CD4-positive, alpha-beta T cell treated with Interleukin-1 beta for 1 hour (primary cell): ENCODE results near the gene OR8J1.
"Not testable (repeated sequence)": the region's sequence is repeated elsewhere in the genome, so short reads cannot be mapped to it uniquely, and the experiment has no call there.

Experiments used
- DNase-seq, 2 donors: peaks; one replicate each; pipeline ENCODE4 v3.0.0-alpha.2; 2020 to 2022

OR8J1 gene, protein sequence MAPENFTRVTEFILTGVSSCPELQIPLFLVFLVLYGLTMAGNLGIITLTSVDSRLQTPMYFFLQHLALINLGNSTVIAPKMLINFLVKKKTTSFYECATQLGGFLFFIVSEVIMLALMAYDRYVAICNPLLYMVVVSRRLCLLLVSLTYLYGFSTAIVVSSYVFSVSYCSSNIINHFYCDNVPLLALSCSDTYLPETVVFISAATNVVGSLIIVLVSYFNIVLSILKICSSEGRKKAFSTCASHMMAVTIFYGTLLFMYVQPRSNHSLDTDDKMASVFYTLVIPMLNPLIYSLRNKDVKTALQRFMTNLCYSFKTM

DNA sequence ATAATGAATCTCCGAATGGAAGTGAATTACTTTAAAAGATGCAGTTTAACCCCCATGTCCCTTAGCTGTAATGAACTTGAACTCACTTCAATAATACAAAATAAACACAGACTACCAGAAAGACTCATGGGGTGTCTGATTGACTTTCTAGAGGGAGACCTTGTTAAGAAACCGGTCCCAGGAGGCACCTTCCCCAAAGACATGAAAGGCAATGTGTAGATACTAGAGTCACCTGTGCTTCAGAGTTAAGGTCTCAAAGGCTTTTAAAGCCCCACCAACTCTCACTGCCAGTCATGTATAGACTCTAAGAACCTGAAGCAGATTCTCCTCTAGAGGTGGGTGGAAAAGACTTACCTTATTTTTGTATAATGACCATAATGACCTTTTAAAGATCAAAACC, at the start of gene OR8J1:
Gene OR8J1 (plus strand): TSS at position 301 of the 400 bp plus-strand sequence. CDS start 5,956 bp downstream, outside the sequence.
- no peak for DNase-seq

DNA sequence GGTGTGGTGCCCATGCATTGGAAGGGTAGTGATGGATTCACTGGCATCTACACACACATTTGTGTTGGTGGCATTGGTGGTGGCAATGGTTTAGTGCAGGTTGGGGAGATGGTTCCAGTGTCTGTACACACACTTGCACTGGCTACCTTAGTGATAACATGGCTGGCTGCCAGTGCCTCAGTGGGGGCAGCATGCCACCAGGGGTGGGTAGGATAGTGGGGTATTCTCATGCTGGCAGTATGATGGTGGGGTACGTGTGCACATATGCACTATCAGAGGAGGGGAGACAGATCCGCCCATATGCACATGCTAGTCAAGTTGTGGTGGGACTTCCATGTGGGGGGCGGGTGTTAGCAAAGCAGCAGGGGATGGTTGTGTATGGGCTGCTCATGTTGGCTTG, 46.3 kb upstream of the OR8J1 start:
- DNase-seq, result no peak

DNA sequence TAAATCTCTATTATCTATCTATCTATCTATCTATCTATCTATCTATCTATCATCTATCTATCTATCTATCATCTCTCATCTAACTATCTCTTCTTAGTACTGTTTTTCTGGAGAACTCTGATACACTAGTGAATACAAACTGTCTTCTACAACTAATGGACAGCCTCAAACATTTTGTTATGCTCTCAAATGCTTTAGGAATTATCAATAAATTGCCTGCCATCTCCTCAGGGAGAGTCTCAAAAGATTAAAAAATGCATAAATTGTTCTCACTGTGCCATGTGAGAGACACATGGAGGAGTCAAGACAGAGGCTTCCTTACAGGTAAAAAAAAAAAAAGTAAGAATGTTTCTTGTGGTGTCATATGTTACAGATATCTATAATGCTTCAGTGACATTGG, 39.2 kb upstream of the OR8J1 start, which contains the start of gene OR8K3:
Gene OR8K3 (plus strand): TSS at position 301 of the 400 bp plus-strand sequence. CDS start 3,163 bp downstream, outside the sequence.
- DNase-seq, result no peak

DNA sequence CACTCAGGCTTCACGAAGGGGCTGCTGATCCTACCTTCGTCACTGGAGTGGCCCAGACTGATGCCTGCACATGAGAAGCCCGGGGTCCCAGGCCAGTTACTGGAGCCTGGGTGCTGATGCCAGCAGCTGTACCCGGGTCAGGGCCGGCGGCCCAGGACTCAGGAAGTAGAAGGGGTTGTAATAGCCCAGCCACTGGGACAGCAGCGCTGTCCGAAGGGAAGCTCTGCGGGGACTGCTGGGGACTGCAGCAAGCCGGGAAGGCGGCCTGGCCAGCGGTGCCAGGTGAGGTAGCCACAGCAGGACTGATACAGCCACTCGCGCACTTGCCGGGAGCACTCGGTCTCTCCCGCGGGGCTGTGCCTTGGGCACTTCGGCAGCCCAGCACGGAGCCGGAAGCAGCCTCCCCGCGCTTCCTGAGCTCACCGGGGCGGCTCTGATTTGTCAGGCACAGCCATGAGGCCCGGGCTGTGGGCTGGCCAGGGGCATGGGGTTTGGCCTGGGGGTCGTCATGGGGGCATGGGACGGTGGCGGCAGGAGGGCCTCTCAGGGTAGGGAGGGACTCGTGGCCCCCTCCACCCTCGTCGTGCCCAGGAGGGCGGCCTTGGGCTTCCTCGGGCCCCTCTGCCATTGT, 22.1 kb upstream of the OR8J1 start:
- no peak for DNase-seq

DNA sequence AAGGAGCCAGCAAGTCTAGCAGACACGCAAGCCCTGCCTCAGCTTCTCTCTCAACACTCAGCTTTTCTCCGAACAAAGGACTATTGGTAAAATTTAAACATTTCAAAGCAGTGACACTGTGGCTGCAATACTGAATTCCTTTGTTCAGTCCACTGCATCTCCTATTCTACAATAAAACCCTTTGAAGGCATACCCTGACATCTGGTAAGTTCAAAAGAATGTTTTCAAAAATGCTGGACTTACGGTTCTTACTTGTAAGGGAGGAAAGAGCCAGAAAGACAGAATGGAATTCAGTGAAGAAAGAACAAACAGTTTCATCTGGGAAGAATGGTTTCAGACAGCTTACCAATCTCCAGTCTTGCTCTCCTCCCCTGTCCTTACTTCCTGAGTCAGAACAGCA, 20.9 kb upstream of the OR8J1 start:
- no peak for DNase-seq

DNA sequence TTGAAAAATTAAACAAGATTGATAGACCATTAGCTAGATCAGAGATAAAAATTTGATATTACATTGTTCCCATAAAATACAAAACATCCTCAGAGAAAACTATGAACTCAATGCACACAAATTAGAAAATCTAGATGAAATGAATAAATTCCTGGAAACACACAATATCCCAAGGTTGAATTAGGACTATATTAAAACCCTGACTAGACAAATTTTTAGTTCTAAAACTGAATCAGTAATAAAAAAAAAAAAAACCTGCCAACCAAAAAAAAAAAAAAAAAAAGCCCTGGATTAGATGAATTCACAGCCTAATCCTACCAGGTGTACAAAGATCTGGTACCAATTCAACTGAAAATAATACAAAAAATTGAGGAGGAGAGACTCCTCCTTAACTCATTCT, 13.8 kb upstream of the OR8J1 start:
- no peak for DNase-seq

DNA sequence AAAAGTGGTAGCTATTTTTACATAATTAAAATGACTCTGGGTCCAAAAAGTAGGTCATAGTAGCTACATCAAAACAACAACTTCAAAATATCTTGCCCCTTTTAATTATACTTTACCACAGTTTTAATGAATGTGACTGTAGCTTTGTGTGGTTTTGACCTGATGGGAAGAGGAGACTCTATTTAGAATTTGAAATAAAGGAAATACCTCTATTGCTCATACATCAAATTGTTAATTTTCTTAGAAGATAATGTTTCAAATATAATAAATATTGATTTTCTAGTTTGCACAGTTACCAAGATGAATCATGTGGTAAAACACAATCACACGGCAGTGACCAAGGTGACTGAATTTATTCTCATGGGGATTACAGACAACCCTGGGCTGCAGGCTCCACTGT, 8.4 kb upstream of the OR8J1 start, which contains the start of gene OR8K1:
Gene OR8K1 (plus strand): TSS at position 301 of the 400 bp plus-strand sequence. CDS start 0 bp downstream, at position 301.
- DNase-seq, result no peak

DNA sequence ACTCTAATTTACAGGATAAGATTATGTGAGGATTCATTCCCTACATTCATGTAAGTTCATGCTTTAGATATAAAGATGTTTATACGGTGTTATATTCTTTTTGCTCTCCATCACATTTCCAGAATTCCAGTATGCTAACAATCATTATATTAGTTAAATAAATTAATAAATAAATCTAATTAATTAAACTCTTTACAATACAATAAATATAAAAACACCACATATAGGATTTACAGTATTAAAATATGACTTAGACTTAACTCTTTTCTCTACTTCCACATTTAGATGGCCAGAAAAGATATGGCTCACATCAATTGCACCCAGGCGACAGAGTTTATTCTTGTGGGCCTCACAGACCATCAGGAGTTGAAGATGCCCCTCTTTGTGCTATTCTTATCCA, 21.2 kb downstream of the OR8J1 start, which contains the start of gene OR8U1:
Gene OR8U1 (plus strand): TSS at position 301 of the 400 bp plus-strand sequence. CDS start 0 bp downstream, at position 301.
- no peak for DNase-seq

DNA sequence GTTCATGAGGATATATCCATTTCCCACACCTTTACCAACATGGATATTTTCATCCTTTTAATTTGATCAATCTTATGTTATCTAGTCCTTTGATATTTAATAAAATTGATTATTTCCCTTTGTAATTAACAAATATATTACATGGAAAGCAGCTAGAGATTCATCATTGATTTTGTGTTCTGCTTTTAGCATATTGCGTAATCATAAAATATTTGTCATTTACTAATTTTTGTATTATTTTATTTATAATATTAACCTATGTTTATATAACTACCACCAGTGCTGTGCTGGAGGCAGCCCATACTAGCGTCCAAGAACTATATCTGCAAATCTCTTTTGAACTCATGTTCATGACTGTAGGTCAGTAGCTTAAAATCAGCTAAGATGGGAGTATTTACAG, 26.0 kb downstream of the OR8J1 start:
- DNase-seq, result no peak

DNA sequence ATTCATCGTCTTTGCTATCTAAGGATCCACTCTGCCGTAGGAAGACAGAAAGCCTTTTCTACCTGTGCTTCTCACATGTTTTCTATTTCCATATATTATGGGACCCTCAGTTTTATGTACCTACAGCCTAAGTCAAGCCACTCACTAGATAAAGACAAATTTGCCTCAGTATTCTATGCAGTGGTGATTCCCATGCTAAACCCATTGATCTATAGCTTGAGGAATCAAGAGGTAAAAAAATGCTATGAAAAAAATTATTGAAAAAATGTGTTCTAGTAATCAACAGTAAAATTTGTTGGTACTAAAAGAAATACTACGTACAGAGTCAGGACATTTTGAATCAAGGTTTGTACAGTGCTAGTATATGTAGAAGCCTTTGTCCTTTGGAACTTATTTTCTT, 40.3 kb downstream of the OR8J1 start:
- no peak for DNase-seq

DNA sequence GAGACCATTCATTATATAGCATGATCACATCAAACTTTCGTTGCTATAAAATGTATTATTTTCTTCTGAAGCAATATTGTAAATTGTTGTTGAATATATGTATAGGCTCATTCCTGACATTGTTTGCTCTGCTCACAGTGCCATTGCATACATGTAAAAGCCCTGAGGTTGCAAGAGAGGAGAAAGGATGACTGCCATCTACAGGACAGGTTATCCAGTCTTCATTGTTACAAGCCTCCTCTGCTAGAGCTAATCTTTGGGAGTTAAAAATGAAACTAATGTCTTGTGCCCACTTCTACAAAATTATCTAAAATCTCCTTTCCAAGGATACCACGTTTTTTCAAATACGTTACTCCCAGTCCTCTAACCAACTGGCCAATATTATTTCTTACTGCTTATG, 42.0 kb downstream of the OR8J1 start:
- DNase-seq, result no peak

DNA sequence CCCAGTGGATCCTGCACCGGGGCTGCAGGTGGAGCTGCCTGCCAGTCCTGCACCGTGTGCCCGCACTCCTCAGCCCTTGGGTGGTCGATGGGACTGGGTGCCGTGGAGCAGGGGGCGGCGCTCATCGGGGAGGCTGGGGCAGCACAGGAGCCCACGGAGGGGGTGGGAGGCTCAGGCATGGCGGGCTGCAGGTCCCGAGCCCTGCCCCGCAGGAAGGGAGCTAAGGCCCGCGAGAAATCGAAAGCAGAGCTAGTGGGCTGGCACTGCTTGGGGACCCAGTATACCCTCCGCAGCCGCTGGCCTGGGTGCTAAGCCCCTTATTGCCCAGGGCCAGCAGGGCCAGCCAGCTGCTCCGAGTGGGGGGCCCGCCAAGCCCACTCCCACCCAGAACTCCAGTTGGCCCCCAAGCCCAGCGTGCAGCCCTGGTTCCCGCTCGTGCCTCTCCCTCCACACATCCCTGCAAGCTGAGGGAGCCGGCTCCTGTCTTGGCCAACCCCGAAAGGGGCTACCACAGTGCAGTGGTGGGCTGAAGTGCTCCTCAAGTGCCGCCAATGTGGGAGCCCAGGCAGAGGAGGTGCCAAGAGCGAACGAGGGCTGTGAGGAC, 47.9 kb downstream of the OR8J1 start:
- not testable (repeated sequence) for DNase-seq

DNA sequence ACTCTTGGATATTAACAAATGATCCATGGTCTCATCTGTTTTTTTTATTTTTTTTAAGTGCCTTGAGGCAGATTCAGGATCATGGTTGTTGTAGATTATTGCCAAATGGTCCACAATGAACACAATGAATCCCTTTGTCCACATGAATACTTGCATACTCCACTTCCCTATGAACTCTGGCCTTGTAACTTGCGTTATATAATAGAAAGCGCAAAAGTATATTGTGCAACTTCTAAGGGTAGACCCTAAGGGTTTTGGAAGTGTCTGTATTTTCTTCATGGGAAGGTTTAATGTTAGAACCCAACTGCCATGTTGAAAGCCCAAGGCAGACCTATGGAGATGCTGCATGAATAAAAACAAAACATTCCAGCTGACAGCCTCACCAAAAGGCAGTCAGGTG, 50.3 kb downstream of the OR8J1 start:
- no peak for DNase-seq

DNA sequence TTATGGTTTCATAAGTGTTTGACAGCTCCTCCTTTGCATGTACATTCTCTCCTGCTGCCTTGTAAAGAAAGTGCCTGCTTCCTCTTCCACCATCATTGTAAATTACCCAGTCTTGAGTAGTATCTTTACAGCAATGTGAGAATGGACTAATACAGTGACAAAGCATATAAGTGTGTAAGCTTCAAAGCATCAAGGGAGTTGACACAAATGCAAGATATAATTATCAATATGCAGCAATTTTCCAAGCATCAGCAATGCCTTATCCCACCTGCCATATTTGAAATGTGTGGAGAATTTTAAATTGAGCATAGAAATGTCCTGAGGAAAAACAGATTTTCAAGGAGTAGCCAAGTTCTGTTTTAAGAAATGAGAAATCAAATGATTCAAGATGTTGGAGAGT, 56.7 kb downstream of the OR8J1 start:
- DNase-seq, result no peak
